Stimulated activated effector memory CD8-positive, alpha-beta T cell treated with anti-CD3 and anti-CD28 coated beads, Interleukin-12 subunit alpha, Interleukin-12 subunit beta, amount 100 ng/mL, for 72 hours (primary cell): ENCODE data around the gene RFLNA.

Experiments
- ATAC-seq: fragments of 150-1000 bp; cut with Tn5 transposase; 2 replicates; pipeline ENCODE4 v1.10.0; 2021
- DNase-seq, 2 donors: peaks; one replicate each; pipeline ENCODE4 v3.0.0; 2021 to 2022; ENCODE audit warnings: low spot score in 2 of 2
- H3K27ac Mint-ChIP-seq: one replicate; pipeline ENCODE4 v1.8.0; 2022; ENCODE audit warnings: mild to moderate bottlenecking, mixed read lengths
- H3K36me3 Mint-ChIP-seq: one replicate; pipeline ENCODE4 v1.8.0; 2022; ENCODE audit warnings: mild to moderate bottlenecking, mixed read lengths
- H3K4me1 Mint-ChIP-seq: one replicate; pipeline ENCODE4 v1.8.0; 2022; ENCODE audit warnings: mixed read lengths
- H3K4me3 Mint-ChIP-seq: one replicate; pipeline ENCODE4 v1.8.0; 2022; ENCODE audit warnings: mild to moderate bottlenecking, mixed read lengths
- H3K9me3 Mint-ChIP-seq: one replicate; pipeline ENCODE4 v1.8.0; 2022; ENCODE audit warnings: mixed read lengths

Gene RFLNA

GRCh38 chr12:124332058-124332672, 37.3 kb downstream of the RFLNA start:
- no peaks in the 10 kb centered on the region for H3K4me1 Mint-ChIP-seq
- no peaks in the 10 kb centered on the region for H3K9me3 Mint-ChIP-seq
- peaks cover 91% of the 10 kb centered on the region for H3K36me3 Mint-ChIP-seq
- ATAC-seq, result no peak
- no peak overlapping the region for H3K4me3 Mint-ChIP-seq
- no peak for DNase-seq
- no peak overlapping the region for H3K27ac Mint-ChIP-seq

- no peaks in the 10 kb centered on the region for H3K9me3 Mint-ChIP-seq
- H3K4me3 Mint-ChIP-seq, result no peak overlapping the region
- no peaks in the 10 kb centered on the region for H3K4me1 Mint-ChIP-seq
- DNase-seq, result no peak
- H3K36me3 Mint-ChIP-seq, result peaks cover 95% of the 10 kb centered on the region
- ATAC-seq, result no peak
- no peak overlapping the region for H3K27ac Mint-ChIP-seq
Observed at GRCh38 chr12:124332900-124333299, 38.0 kb downstream of the RFLNA start.

- no peak overlapping the region for H3K27ac Mint-ChIP-seq
- H3K9me3 Mint-ChIP-seq, result no peaks in the 10 kb centered on the region
- no peak for ATAC-seq
- no peak for DNase-seq
- peaks cover 95% of the 10 kb centered on the region for H3K36me3 Mint-ChIP-seq
- no peak overlapping the region for H3K4me3 Mint-ChIP-seq
- no peaks in the 10 kb centered on the region for H3K4me1 Mint-ChIP-seq
Observed at GRCh38 chr12:124333724-124334123, 38.8 kb downstream of the RFLNA start.

- Mint-ChIP-seq H3K9me3 (no peaks in the 10 kb centered on the region), H3K4me1 (no peaks in the 10 kb centered on the region), H3K27ac (no peak overlapping the region), H3K36me3 (peaks cover 93% of the 10 kb centered on the region), H3K4me3 (no peak overlapping the region)
- ATAC-seq (no peak), DNase-seq (no peak)
Observed at GRCh38 chr12:124334266-124334665, 39.4 kb downstream of the RFLNA start.

GRCh38 chr12:124334976-124335375, 40.1 kb downstream of the RFLNA start:
- DNase-seq (no peak), ATAC-seq (no peak)
- Mint-ChIP-seq H3K4me1 (peaks cover under 1% of the 10 kb centered on the region), H3K36me3 (peaks cover 93% of the 10 kb centered on the region), H3K27ac (no peak overlapping the region), H3K4me3 (no peak overlapping the region), H3K9me3 (no peaks in the 10 kb centered on the region)

GRCh38 chr12:124335426-124336183, 40.7 kb downstream of the RFLNA start:
- H3K27ac Mint-ChIP-seq, result no peak overlapping the region
- H3K4me3 Mint-ChIP-seq, result no peak overlapping the region
- peaks cover 5% of the 10 kb centered on the region for H3K4me1 Mint-ChIP-seq

GRCh38 chr12:124336184-124336437, 41.2 kb downstream of the RFLNA start:
- Mint-ChIP-seq H3K4me1 (peaks cover 5% of the 10 kb centered on the region), H3K4me3 (no peak overlapping the region), H3K9me3 (no peaks in the 10 kb centered on the region), H3K36me3 (peaks cover 96% of the 10 kb centered on the region), H3K27ac (no peak overlapping the region)
- DNase-seq, result no peak
- ATAC-seq, result no peak

More at GRCh38 chr12:124335426-124336183, 40.7 kb downstream of the RFLNA start:
- peaks cover 93% of the 10 kb centered on the region for H3K36me3 Mint-ChIP-seq
- H3K9me3 Mint-ChIP-seq, result no peaks in the 10 kb centered on the region
- ATAC-seq (no peak), DNase-seq (no peak)

- no peak overlapping the region for H3K27ac Mint-ChIP-seq
- ATAC-seq (no peak), DNase-seq (no peak)
- H3K4me3 Mint-ChIP-seq, result no peak overlapping the region
- peaks cover 5% of the 10 kb centered on the region for H3K4me1 Mint-ChIP-seq
- H3K9me3 Mint-ChIP-seq, result no peaks in the 10 kb centered on the region
- H3K36me3 Mint-ChIP-seq, result peaks cover 96% of the 10 kb centered on the region
Observed at GRCh38 chr12:124336742-124337520, 42.0 kb downstream of the RFLNA start.

GRCh38 chr12:124337622-124338021, 42.7 kb downstream of the RFLNA start:
- peaks cover 96% of the 10 kb centered on the region for H3K36me3 Mint-ChIP-seq
- no peak overlapping the region for H3K4me3 Mint-ChIP-seq
- H3K4me1 Mint-ChIP-seq, result peaks cover 5% of the 10 kb centered on the region
- H3K27ac Mint-ChIP-seq, result peak overlapping the region; percentile 12
- ATAC-seq (no peak), DNase-seq (no peak)
- H3K9me3 Mint-ChIP-seq, result no peaks in the 10 kb centered on the region

- Mint-ChIP-seq H3K9me3 (no peaks in the 10 kb centered on the region), H3K4me3 (no peak overlapping the region), H3K4me1 (peaks cover 5% of the 10 kb centered on the region), H3K36me3 (peaks cover 96% of the 10 kb centered on the region), H3K27ac (peak overlapping the region; percentile 12)
- DNase-seq, result no peak
- no peak for ATAC-seq
Observed at GRCh38 chr12:124338448-124338847, 43.6 kb downstream of the RFLNA start.

- no peak for ATAC-seq
- peaks cover 97% of the 10 kb centered on the region for H3K36me3 Mint-ChIP-seq
- H3K9me3 Mint-ChIP-seq, result no peaks in the 10 kb centered on the region
- H3K27ac Mint-ChIP-seq, result peak overlapping the region; percentile 73
- H3K4me1 Mint-ChIP-seq, result peaks cover 5% of the 10 kb centered on the region
- no peak overlapping the region for H3K4me3 Mint-ChIP-seq
- no peak for DNase-seq
Observed at GRCh38 chr12:124338876-124339603, 44.1 kb downstream of the RFLNA start.

- no peak overlapping the region for H3K4me3 Mint-ChIP-seq
Observed at GRCh38 chr12:124340080-124340900, 45.4 kb downstream of the RFLNA start.

GRCh38 chr12:124341645-124342069, 46.8 kb downstream of the RFLNA start:
- H3K27ac Mint-ChIP-seq, result no peak overlapping the region
- DNase-seq, result no peak
- peaks cover 5% of the 10 kb centered on the region for H3K4me1 Mint-ChIP-seq
- no peak for ATAC-seq
- H3K4me3 Mint-ChIP-seq, result no peak overlapping the region
- H3K9me3 Mint-ChIP-seq, result no peaks in the 10 kb centered on the region
- peaks cover 94% of the 10 kb centered on the region for H3K36me3 Mint-ChIP-seq

More at GRCh38 chr12:124340080-124340900, 45.4 kb downstream of the RFLNA start:
- Mint-ChIP-seq H3K27ac (peak overlapping the region; percentile 73), H3K36me3 (peaks cover 98% of the 10 kb centered on the region), H3K9me3 (no peaks in the 10 kb centered on the region), H3K4me1 (peaks cover 5% of the 10 kb centered on the region)
- no peak for DNase-seq
- ATAC-seq, result no peak

- peaks cover 87% of the 10 kb centered on the region for H3K36me3 Mint-ChIP-seq
- no peak overlapping the region for H3K4me3 Mint-ChIP-seq
- peak overlapping the region; percentile 4 for H3K27ac Mint-ChIP-seq
- H3K9me3 Mint-ChIP-seq, result no peaks in the 10 kb centered on the region
- H3K4me1 Mint-ChIP-seq, result peaks cover 5% of the 10 kb centered on the region
- ATAC-seq (no peak), DNase-seq (no peak)
Observed at GRCh38 chr12:124344022-124344421, 49.1 kb downstream of the RFLNA start.
